Small intestine (tissue), 7 donors: ENCODE results near the gene ANKRD22. TPM values are rescaled to one million over a fixed set of nuclear protein-coding genes. Genes with fewer than 3 reads are reported as not detected.

ENCODE experiments used
- DNase-seq, 2 donors: peaks; one replicate each; pipeline versions ENCODE4 v3.0.0 to v3.0.0-alpha.2; 2013
- FAIRE-seq: peaks from 2 replicates; lab custom pipeline; 2012; peaks lifted over from hg19 to GRCh38; lab: Jason Lieb, UNC
- H3K27ac ChIP-seq, 3 donors: one replicate each; pipeline ENCODE4 v1.5.1; 2013; ENCODE audit warnings: low read length in 2 of 3, mild to moderate bottlenecking in 2 of 3, control low read depth in 1 of 3, inconsistent platforms in 1 of 3, low read depth in 1 of 3, moderate library complexity in 1 of 3
- H3K27me3 ChIP-seq, 3 donors: one replicate each; pipeline ENCODE4 v1.6.1; 2013; ENCODE audit warnings: low read length in 3 of 3, inconsistent platforms in 1 of 3; ENCODE audit not compliant: control insufficient read depth in 3 of 3, insufficient read depth in 3 of 3
- H3K36me3 ChIP-seq, 3 donors: one replicate each; pipeline ENCODE4 v1.6.1; 2013; ENCODE audit warnings: low read length in 3 of 3, inconsistent platforms in 1 of 3, low read depth in 1 of 3, mild to moderate bottlenecking in 1 of 3, moderate library complexity in 1 of 3; ENCODE audit not compliant: control insufficient read depth in 3 of 3, insufficient read depth in 2 of 3
- H3K4me1 ChIP-seq, 3 donors: one replicate each; pipeline ENCODE4 v1.6.1; 2013; ENCODE audit warnings: low read length in 2 of 3, inconsistent platforms in 1 of 3, low read depth in 1 of 3, mild to moderate bottlenecking in 1 of 3, moderate library complexity in 1 of 3; ENCODE audit not compliant: control insufficient read depth in 3 of 3, insufficient read depth in 2 of 3
- H3K4me3 ChIP-seq, 3 donors: one replicate each; pipeline ENCODE4 v1.5.1; 2013; ENCODE audit warnings: low read length in 3 of 3, control low read depth in 1 of 3, inconsistent platforms in 1 of 3, low read depth in 1 of 3, mild to moderate bottlenecking in 1 of 3, moderate library complexity in 1 of 3
- H3K9me3 ChIP-seq, 2 donors: one replicate each; pipeline ENCODE4 v1.6.1; 2013; ENCODE audit warnings: low read depth in 1 of 2, low read length in 1 of 2; ENCODE audit not compliant: control insufficient read depth in 2 of 2, insufficient read depth in 1 of 2
- WGBS, 3 donors: extraction: QIAGEN DNeasy Blood & Tissue Kit; methylation state at CpG; one replicate each; pipeline ENCODE4 v1.1.7; 2013; 5-methylcytosine and 5-hydroxymethylcytosine counted together
- polyA plus RNA-seq, 4 donors: library from polyadenylated mRNA; stranded (reverse) in 3 of 4; unstranded in 1 of 4; fragments of 200-250 nt in 3 of 4; fragments of 120-200 nt in 1 of 4; gene quantifications; one replicate each; pipeline versions ENCODE4 v1.2.1 to v1.2.3, GENCODE V29; 2013
- donor health status: healthy with polysubstance abuse.
- donor health status: control.
- donor health status: control.
- donor health status: Bipolar disorder and iron deficiency.
- donor health status: healthy.

ANKRD22 gene
- polyA plus RNA-seq, 4 donors: 0.81 to 8.5 (median 2.2) TPM

GRCh38 chr10:88830643-88831268, 20.9 kb downstream of the ANKRD22 start:
- no peak for FAIRE-seq
- H3K4me3 ChIP-seq: no peak overlapping the region
- DNase-seq: no peak
- H3K9me3 ChIP-seq: no peaks in the 10 kb centered on the region
- H3K27me3 ChIP-seq: no peaks in the 10 kb centered on the region
- no peaks in the 10 kb centered on the region for H3K4me1 ChIP-seq
- 74 to 87% (median 80%) methylated on average over 9 of the region's 9 CpGs for WGBS, 3 donors
- H3K36me3 ChIP-seq: no peaks in the 10 kb centered on the region
- no peak overlapping the region for H3K27ac ChIP-seq

GRCh38 chr10:88828310-88828709, 23.3 kb downstream of the ANKRD22 start:
- H3K4me1 ChIP-seq: no peaks in the 10 kb centered on the region
- H3K9me3 ChIP-seq: no peaks in the 10 kb centered on the region
- 7 to 42% (median 23%) methylated on average over 1 of the region's 1 CpG for WGBS, 3 donors
- H3K27ac ChIP-seq: no peak overlapping the region
- FAIRE-seq: no peak
- no peaks in the 10 kb centered on the region for H3K36me3 ChIP-seq
- H3K27me3 ChIP-seq: no peaks in the 10 kb centered on the region
- peak in 1 of 2 donors; percentile 56 for DNase-seq
- H3K4me3 ChIP-seq: no peak overlapping the region

GRCh38 chr10:88827671-88828070, 24.0 kb downstream of the ANKRD22 start:
- FAIRE-seq: no peak
- Histone ChIP-seq H3K9me3 (no peaks in the 10 kb centered on the region), H3K4me1 (no peaks in the 10 kb centered on the region), H3K4me3 (no peak overlapping the region), H3K36me3 (no peaks in the 10 kb centered on the region), H3K27me3 (no peaks in the 10 kb centered on the region), H3K27ac (no peak overlapping the region)
- no peak for DNase-seq
- 94 to 97% (median 95%) methylated on average over 2 of the region's 2 CpGs for WGBS, 3 donors

DNA sequence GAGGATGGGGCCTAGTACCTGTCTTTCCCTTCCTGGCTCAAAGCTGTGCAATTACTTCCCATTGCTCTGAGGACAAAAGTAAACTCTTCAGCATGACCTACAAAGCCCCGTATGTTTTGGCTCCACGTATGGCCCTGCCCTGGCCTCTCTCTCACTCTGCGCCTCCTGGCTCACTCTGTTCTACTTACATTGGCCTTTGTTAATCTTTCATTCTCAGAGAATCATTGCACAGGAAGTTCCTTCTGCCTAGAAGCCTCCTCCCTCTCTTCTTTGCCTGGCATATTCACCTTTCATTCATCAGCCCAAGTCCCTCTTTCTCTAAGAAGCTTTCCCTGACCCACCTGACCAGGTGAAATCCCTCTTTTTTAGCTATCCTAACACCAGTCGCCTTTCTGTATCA, 25.3 kb downstream of the ANKRD22 start:
- Histone ChIP-seq H3K4me1 (no peaks in the 10 kb centered on the region), H3K9me3 (no peaks in the 10 kb centered on the region), H3K27me3 (no peaks in the 10 kb centered on the region), H3K36me3 (no peaks in the 10 kb centered on the region), H3K4me3 (no peak overlapping the region), H3K27ac (no peak overlapping the region)
- WGBS, 3 donors: 82 to 94% (median 82%) methylated on average over 4 of the region's 4 CpGs
- DNase-seq (no peak), FAIRE-seq (no peak)

- H3K36me3 ChIP-seq: no peaks in the 10 kb centered on the region
- no peak overlapping the region for H3K4me3 ChIP-seq
- H3K9me3 ChIP-seq: no peaks in the 10 kb centered on the region
- no peak for DNase-seq
- H3K4me1 ChIP-seq: no peaks in the 10 kb centered on the region
- FAIRE-seq: no peak
- no peaks in the 10 kb centered on the region for H3K27me3 ChIP-seq
- H3K27ac ChIP-seq: no peak overlapping the region
Observed at GRCh38 chr10:88820748-88821401, 30.8 kb downstream of the ANKRD22 start.

GRCh38 chr10:88819290-88819689, 32.4 kb downstream of the ANKRD22 start:
- 85 to 96% (median 94%) methylated on average over 3 of the region's 3 CpGs for WGBS, 3 donors
- H3K9me3 ChIP-seq: no peaks in the 10 kb centered on the region
- H3K27me3 ChIP-seq: no peaks in the 10 kb centered on the region
- no peak overlapping the region for H3K27ac ChIP-seq
- H3K4me1 ChIP-seq: no peaks in the 10 kb centered on the region
- no peak overlapping the region for H3K4me3 ChIP-seq
- no peaks in the 10 kb centered on the region for H3K36me3 ChIP-seq
- no peak for FAIRE-seq
- DNase-seq: no peak

GRCh38 chr10:88813200-88813599, 38.4 kb downstream of the ANKRD22 start:
- no peaks in the 10 kb centered on the region for H3K27me3 ChIP-seq
- WGBS, 3 donors: 90 to 92% (median 91%) methylated on average over 6 of the region's 6 CpGs
- H3K4me3 ChIP-seq: no peak overlapping the region
- H3K36me3 ChIP-seq: no peaks in the 10 kb centered on the region
- H3K9me3 ChIP-seq: no peaks in the 10 kb centered on the region
- FAIRE-seq (no peak), DNase-seq (no peak)
- H3K4me1 ChIP-seq: no peaks in the 10 kb centered on the region
- no peak overlapping the region for H3K27ac ChIP-seq

DNA sequence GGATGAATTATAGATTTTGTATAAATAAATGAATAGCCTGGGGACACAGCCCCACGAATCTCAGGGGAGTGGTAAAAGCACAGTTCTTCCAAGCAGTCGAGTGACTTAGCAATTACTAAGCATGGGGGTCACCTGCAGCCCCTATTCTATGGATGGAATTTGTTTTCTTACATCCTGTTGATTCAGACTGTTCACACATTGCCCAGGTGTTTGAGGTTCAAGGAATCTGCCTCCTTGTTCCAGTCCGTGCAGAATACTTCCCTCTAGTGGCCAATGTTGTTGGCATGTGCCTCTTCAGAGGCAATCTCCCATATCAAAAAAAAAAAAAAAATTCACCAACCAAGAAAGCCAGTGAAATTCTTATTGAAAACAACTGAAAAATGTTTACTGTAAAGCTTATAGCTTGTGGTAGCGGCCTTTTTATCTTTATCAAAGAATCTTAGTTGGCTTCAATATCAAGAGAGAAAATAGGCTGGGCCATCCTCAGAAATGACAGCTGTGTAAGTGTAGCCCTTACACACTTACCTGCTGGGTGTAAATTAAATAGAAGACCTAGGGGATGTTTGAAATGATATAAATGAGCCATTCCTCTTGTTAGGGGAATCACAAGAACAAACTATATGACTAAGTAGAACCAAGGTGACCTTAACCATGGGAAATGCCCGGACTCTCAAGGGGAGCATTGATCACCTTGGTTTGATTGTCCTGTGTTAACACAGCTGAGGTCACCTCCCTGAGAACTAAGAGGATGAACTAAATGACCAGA, 41.3 kb downstream of the ANKRD22 start:
- no peak overlapping the region for H3K27ac ChIP-seq
- H3K36me3 ChIP-seq: no peaks in the 10 kb centered on the region
- 20 to 35% (median 30%) methylated on average over 5 of the region's 5 CpGs for WGBS, 3 donors
- FAIRE-seq (peak; percentile 19), DNase-seq (peak; percentile 64 to 68)
- no peaks in the 10 kb centered on the region for H3K4me1 ChIP-seq
- no peak overlapping the region for H3K4me3 ChIP-seq
- H3K27me3 ChIP-seq: no peaks in the 10 kb centered on the region
- H3K9me3 ChIP-seq: no peaks in the 10 kb centered on the region
